DOHH2 (cell line): ENCODE results near the gene MAST3.

Source experiments
- CTCF ChIP-seq: fragments of 200-600 bp; sonication (generic); IDR thresholded peaks from one replicate; pipeline ENCODE4 v1.5.1; 2014; ENCODE audit warnings: antibody characterized with exemption, mild to moderate bottlenecking, low read depth, low read length; ENCODE audit not compliant: poor library complexity, severe bottlenecking
- EZH2phosphoT487 ChIP-seq: fragments of 200-600 bp; sonication (generic); IDR thresholded peaks from 2 replicates; pipeline ENCODE4 v1.6.1; 2017; ENCODE audit warnings: borderline replicate concordance, mild to moderate bottlenecking, antibody characterized with exemption, low read length, moderate library complexity, mixed read lengths

GRCh38 chr19:18051887-18052286, 45.7 kb upstream of the MAST3 start:
- TF ChIP-seq CTCF = no peak
- TF ChIP-seq EZH2phosphoT487 = no peak
